ENCODE measurements around the gene CNTNAP2.

Gene CNTNAP2

GRCh38 chr7:147173883-147174282 lies 1057.3 kb downstream of the CNTNAP2 start:
- DNase-seq, result no peak

- DNase-seq, result no peak
Observed at GRCh38 chr7:147182874-147183273, 1066.3 kb downstream of the CNTNAP2 start.

GRCh38 chr7:147183276-147183675 lies 1066.7 kb downstream of the CNTNAP2 start:
- DNase-seq, result no peak

- no peak for DNase-seq
Observed at GRCh38 chr7:147188467-147188866, 1071.9 kb downstream of the CNTNAP2 start.

- DNase-seq, result no peak
Observed at GRCh38 chr7:147193476-147193875, 1076.9 kb downstream of the CNTNAP2 start.

- no peak for DNase-seq
Observed at GRCh38 chr7:147196481-147196880, 1079.9 kb downstream of the CNTNAP2 start.

GRCh38 chr7:147197006-147197405 lies 1080.4 kb downstream of the CNTNAP2 start:
- peak; percentile 30 for DNase-seq

GRCh38 chr7:147199868-147200267 lies 1083.3 kb downstream of the CNTNAP2 start:
- DNase-seq, result no peak

GRCh38 chr7:147207988-147208387 lies 1091.4 kb downstream of the CNTNAP2 start:
- no peak for DNase-seq

- DNase-seq, result no peak
Observed at GRCh38 chr7:147231275-147231674, 1114.7 kb downstream of the CNTNAP2 start.

- DNase-seq, result no peak
Observed at GRCh38 chr7:147235645-147236382, 1119.2 kb downstream of the CNTNAP2 start.

GRCh38 chr7:147240468-147240867 lies 1123.9 kb downstream of the CNTNAP2 start:
- DNase-seq, result no peak

- DNase-seq, result no peak
Observed at GRCh38 chr7:147245274-147245673, 1128.7 kb downstream of the CNTNAP2 start.

- no peak for DNase-seq
Observed at GRCh38 chr7:147249956-147250355, 1133.4 kb downstream of the CNTNAP2 start.

- no peak for DNase-seq
Observed at GRCh38 chr7:147251751-147252325, 1135.2 kb downstream of the CNTNAP2 start.

- no peak for DNase-seq
Observed at GRCh38 chr7:147261693-147262092, 1145.1 kb downstream of the CNTNAP2 start.

- DNase-seq, result no peak
Observed at GRCh38 chr7:147265528-147265927, 1148.9 kb downstream of the CNTNAP2 start.

- no peak for DNase-seq
Observed at GRCh38 chr7:147276106-147276505, 1159.5 kb downstream of the CNTNAP2 start.

GRCh38 chr7:147276783-147277370 lies 1160.3 kb downstream of the CNTNAP2 start:
- no peak for DNase-seq

- no peak for DNase-seq
Observed at GRCh38 chr7:147279514-147279913, 1162.9 kb downstream of the CNTNAP2 start.

GRCh38 chr7:147279964-147280374 lies 1163.4 kb downstream of the CNTNAP2 start:
- DNase-seq, result no peak

GRCh38 chr7:147282204-147282603 lies 1165.6 kb downstream of the CNTNAP2 start:
- no peak for DNase-seq

- DNase-seq, result no peak
Observed at GRCh38 chr7:147296201-147296600, 1179.6 kb downstream of the CNTNAP2 start.

GRCh38 chr7:147296986-147297385 lies 1180.4 kb downstream of the CNTNAP2 start:
- DNase-seq, result no peak
